HG03066 (cell line): ENCODE results near the gene MCTP2.

Experiments used
- ATAC-seq: cut with Tn5 transposase; IDR thresholded peaks from one replicate; pipeline ENCODE4 v1.9.1; 2021; ENCODE audit warnings: low read depth; ENCODE audit not compliant: unreplicated experiment

MCTP2 gene

DNA sequence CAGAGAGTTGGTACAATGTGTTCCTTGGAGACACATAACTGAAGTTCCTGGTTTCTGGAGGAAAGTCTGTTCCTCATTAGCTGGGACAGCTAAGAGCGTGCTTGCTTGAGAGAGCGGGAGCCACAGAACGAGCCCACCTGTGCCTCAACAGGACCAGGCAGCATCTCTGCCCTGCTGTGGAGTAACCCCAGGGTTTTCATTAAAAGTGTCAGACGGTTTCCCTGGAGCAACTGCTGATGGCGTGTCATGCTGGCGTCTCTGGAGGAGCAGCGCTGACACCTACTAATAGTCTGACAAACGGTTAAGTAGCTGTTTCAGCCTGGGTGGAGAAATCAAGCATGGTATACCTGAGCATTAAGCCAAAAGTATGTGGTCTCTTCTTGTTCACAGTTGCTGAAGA, 150.0 kb downstream of the MCTP2 start:
- no peak for ATAC-seq

DNA sequence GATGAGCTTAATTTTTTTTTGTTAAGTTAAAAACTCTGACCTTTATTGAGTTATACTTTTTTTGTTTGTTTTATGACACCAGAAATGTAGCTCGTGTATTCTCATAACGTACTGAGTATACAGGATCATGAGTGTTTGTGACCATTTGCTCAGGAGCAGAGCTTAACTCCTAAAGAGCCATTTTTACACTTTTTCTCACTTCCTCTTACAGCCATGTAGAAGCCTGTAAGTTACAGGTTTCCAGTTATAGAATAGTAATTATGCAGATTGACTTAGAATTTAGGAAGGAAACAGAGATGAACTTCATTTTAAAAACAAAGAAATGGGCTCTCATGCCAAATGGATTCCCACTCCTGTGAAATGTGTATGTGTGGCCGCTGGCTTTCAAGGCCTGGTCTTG, 151.7 kb downstream of the MCTP2 start:
- no peak for ATAC-seq

DNA sequence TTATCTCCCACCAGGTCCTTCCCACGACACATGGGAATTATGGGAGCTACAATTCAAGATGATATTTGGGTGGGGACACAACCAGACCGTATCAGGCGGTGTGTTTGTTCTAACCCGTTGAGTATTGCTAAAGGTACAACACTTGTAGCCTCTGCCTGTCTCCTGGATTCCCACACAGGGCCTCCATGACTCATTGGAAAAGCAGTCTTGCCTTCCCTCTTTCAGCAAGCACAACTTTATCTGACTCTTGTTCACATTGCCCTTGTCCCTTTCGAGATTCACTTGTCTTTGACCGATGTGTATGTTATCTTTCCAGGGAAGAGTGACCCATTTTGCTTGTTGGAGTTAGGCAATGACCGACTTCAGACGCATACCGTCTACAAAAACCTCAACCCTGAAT, 152.3 kb downstream of the MCTP2 start:
- ATAC-seq, result no peak

DNA sequence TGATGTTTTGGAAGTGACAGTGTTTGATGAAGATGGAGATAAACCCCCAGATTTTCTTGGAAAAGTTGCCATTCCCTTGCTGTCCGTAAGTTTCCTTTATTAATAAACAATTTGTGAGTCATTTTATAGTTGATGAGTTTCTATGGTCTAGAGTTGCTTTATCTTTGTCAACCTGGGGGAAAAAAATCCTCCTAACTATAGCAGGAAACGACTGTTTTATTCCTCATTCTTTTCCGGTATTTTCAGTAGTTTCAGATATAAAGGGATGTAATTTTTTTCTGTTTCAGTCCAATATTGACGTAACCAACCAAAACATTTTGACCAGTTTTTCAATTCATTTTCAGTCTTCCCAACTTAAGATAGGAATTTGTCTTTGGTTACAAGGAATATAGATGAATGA, 154.1 kb downstream of the MCTP2 start:
- no peak for ATAC-seq

DNA sequence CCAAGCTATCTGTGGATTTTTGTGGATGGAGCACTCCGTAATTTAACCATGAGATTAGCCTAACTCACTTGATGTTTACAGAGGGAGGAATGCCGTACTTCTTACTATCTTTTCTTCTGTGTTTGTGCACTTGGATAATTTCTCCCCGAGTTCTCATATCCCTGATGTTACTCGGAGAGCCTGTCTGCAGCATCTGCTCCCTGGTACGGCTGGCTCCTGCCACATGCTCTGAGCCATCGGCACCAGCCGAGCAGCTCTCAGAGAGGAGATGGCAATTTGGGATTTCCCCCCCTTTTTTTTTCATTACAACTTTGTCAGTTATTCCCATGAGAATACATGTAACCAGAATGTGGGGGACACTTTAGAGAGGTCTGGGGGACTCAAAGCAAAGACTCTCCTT, 155.0 kb downstream of the MCTP2 start:
- no peak for ATAC-seq

DNA sequence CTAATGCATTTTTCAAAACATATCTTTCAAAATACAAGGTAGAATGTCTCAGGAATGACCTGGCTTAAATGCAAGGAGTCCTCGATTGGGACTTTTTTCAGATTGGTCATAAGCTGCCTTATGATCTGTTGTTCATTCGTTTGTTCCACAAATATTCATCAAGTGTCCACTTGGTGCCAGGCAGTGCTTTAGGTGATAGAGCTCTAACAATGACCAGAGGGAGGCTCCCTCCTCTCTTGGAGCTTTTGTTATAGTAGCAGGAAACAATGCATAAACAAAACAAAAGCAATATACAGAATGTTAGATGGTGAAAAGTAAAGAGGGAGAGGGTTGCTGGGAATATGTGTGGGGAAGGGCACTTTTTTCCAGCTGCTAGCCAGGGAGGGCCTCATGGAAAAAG, 156.1 kb downstream of the MCTP2 start:
- no peak for ATAC-seq

DNA sequence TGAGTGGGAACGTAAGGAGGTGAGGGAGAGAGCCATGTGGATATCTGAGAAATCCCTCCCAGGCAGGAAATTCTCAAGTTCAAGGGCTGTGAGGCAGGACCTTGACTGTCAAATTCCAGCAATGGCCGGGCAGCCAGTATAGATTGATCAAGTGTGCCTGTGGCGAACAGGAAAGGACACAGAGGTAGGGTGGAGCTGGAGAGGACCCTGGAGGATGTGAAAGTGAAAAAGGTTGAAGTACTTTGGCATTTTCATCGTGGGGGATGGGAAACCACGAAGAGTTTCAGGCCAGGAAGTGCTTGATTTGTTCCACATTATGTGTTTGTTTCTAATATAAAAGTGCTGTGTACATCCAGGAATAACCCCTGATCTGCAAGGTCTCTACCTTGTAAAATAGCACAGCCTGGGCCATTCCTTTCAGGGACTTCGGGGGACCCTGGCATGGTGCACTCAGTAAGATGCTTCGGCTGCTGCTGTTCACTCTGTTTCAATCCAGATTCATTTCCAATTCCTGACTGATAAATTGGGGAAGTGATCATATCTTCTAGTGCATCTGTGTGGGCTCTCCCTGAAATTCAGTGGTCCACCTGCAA, 156.6 kb downstream of the MCTP2 start:
- ATAC-seq, result no peak

DNA sequence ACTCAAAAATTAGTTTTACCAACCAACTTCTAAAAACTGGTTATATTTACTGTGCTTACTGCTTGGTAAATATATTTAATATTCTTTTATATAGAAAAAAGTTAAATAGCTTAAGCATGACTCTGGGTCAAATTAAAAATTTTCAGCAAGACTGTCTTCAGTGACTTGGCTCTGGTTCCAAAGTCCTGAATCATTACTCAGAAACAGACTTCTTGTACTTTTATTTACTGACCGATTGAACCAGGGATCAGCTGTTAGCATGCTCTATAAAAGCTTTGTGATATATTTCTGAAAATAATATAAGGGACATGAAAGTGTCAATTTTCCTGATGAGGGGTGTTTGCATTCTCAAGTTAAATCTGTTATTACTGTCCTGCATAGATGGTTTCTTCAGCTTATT, 164.3 kb downstream of the MCTP2 start:
- ATAC-seq, result no peak

DNA sequence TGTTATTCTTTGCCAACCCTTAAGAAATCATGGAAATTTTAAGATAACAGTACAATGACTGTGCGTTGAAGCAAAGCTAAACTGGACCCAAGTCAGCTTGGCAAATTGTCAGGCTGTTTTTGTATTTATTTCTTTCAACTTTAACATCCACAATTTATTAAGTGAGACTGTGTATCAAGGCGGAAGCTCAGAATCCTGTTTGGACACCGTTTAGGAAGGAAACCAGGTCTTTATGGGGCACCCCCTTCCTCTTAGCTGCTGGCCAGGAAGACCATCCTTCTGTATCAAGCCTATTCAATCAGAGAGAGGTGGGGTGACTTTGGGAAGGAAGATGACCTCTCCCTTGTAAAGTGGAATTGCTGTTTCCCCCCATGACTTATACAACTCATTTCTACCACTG, 166.0 kb downstream of the MCTP2 start:
- no peak for ATAC-seq

DNA sequence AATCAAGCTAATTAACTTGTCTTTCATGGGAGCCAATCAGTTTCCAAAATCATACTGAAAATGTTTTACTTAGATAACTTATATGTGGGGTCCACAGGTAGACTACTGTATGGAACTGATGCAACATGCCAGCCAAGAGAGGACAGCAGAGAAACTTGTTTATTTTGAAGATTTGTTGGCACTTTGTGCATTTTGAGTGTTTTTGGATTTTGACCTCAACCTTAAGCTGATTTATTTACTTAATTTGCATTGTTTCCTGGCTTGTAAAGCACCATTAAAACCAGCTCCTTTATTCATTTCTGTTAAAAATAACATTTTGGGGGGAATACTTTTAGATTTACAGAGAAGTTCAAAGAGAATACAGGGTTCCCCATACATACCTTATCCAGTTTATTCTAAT, 166.6 kb downstream of the MCTP2 start:
- no peak for ATAC-seq

DNA sequence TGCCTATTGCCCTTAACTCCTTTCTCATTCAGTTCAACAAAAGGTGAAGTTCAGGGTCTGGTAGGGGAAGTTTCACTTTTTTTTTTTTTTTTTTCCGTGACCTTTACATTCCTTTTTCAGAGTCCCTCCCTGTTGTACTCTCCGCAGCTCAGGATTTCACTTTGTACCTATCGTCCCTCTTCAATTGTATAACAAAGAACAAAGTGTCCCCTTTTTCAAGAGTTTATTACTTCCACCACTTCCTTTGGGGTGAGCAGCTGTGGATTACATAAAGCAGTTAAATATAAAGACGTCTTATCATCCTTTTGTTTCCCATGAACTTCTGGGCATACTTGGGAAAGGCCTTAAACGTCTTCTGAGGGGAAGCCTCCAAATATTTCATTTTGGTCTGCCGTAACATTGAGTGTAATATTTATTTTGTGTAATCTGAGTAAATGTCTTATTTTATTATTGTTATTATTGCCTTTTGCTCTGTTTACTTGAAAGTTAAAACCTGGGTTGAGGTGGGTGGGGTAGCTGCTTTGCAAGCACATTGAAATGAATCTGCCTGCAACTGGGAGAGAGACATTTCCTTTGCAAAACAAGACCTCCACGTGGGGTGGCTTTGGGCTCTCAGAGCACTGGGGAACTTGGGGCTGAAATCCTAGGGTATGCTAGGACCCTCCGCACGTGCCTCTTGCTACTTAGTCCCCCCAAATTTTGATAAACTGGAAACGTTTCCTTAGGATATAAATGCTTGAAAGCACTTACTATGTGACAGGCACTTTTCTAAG, 169.4 kb downstream of the MCTP2 start:
- no peak for ATAC-seq

DNA sequence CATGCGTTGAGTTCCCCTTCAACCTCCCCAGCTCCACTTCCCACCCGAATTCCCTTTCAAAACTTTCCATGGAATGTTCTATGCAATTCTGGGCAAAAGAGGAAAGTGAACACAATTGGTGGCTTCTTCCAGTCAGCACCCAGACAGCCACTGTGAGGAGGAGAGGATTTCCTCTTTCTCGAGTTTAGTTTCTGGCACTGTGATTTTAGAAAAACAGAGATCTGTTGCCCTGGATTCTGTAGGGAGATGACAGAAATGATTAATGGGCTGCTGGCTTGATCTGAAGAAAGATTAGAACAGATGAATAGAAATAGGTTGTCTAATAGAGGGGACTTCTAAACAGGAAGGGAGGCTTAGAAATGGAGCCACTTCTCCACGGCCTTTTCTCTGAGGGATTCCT, 172.0 kb downstream of the MCTP2 start:
- ATAC-seq, result no peak

DNA sequence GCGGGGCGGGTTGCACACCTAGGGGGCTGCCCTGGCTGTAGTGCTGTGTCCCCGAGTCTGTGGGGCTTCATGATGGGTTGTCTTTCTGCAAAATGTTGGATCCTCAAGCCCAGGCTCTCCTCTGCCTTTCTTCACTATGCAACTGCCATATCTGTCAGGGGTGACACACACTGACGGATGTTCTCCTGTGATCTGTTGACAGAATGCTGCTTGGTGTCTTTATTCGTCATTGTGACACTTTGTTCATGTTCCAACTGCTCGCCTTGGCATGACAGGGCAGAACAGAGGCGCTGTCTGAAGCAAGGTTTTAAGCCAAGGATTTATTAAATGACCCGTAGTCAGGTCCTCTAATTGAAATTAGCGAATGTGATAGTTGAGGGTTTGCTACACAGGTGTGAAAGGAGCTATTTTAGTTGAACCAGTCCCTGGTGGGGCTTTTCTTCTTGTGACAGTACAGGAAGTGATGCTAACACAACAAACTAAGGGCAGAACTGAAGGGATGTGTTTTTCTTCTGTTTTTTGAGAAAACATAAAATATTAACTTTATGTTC, 173.4 kb downstream of the MCTP2 start:
- no peak for ATAC-seq

DNA sequence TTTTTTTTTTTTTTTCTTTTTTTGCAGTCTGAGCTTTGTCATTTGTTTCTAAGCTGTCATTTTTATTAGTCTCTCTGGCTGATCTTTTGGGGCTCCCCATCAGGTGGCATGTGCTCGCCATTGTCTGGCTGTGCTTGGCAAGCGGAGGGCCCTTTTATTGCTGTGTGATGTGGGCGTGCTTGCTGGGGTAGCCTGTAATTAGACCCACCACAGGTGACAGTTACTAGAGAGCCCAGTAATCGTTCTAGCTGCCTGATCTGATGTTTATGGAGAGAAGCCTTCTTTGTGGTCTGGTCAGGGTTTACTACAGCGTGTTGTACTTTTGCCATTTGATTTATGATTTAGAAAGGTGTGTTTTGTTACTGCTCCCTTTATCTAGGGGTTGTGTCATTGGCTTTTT, 179.9 kb downstream of the MCTP2 start:
- ATAC-seq, result no peak

DNA sequence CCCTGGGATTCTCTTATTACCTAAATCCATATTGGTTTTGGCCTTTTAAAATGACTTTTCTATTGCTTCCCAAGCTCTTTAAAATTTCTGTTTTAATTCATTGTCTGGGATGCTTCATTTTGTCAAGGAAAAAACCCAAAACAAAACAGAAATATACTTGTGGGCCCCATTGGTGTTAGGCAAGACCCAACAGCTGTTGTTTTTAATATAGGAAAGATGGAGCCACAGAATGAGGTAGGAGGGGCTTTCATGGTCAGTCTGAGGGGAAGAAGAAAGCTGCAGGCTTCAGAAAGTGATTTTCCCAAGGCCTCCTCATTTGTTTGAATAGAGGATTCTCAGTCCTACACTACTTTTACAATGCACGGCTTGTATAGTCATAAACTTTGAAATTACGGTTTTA, 180.5 kb downstream of the MCTP2 start:
- ATAC-seq, result no peak

DNA sequence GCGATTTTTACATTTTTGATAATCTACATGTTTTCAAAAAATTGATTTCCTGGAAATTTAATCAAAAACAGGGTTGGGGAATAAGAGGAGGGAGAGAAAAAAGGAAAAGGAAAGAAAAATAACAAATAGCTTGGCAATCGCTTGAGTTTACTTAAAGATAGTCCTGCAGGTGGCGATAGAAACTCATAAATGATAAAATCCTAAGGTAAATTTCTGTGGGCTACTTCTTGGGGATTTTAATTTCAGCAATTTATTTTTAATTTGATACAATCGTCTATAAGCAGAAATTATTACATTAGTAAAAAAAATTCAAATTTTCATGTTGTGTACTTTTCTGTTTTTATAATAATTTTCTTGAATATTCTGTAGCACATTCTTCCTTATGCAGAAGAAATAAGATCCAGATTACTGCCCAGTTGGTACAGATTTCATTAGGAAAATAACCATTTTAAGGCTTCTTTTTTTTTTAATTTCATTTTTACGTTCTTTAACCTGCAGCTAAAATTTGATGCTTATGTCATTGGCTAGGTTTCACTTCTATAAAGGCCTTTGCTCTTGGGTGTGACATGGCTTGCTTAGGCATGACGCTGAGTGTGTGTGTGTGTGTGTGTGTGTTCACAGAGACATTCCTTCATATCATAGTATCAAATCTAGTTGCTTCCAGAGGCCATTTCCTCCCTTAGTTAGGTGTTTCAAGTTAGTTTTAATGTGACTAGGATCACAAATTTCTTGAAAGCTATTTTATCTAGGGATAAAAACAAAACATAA, 181.8 kb downstream of the MCTP2 start:
- ATAC-seq, result peak; percentile 67

DNA sequence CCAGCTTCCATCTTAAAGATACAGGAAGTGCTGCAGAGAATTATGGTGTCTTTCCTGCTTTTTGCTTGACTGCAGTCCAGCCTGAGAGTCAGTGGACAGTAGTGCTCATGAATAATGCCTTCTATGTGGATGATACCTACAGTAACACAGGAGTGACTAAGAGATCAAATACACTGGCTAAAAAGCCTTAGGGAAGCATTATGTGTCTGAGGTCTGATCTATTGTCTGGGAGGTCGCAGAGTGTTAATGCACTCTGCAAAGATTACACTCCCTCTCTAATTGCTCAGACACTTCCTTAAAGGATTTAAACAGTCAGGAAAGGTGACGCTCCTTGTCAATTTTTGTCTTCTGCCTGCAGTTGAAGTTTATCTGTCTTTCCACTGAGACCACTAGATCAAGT, 183.6 kb downstream of the MCTP2 start:
- ATAC-seq, result no peak

DNA sequence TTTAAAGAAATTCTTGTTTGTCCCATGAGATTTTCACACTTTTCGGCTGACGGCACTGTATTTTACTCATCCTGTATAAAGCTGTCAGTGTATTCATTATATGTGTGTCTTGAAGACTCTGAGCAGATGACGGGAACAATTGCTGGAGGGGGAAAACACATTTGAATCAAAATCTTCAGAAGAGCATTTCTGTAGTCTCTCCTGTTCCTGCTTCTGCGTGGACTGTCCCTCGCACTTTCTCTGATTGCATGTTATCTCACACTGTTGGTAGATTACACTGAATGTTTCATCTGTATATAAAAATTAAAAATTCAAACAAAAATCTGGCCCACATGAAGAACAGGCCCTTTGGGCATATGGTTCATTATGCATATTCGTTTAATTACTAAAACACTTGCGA, 184.9 kb downstream of the MCTP2 start:
- no peak for ATAC-seq

DNA sequence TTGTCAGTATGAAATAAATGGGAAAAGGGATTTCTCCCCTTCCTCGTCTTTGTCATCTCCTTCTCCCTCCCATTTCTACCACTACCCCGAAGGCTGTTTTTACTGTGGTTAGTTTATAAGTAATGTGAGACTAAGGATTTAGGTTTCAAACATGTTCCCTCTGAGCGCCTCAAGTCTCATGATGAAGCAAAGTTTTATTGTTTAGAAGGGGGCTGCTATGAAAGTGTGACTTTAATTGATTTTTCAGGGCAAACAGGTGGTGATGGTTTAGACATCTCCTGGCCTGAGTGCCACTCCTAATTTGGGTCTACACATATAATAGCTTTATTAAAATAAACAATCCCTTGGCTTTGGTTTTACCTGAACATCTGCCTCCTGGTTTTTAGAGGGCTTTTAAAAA, 185.5 kb downstream of the MCTP2 start:
- ATAC-seq, result no peak

DNA sequence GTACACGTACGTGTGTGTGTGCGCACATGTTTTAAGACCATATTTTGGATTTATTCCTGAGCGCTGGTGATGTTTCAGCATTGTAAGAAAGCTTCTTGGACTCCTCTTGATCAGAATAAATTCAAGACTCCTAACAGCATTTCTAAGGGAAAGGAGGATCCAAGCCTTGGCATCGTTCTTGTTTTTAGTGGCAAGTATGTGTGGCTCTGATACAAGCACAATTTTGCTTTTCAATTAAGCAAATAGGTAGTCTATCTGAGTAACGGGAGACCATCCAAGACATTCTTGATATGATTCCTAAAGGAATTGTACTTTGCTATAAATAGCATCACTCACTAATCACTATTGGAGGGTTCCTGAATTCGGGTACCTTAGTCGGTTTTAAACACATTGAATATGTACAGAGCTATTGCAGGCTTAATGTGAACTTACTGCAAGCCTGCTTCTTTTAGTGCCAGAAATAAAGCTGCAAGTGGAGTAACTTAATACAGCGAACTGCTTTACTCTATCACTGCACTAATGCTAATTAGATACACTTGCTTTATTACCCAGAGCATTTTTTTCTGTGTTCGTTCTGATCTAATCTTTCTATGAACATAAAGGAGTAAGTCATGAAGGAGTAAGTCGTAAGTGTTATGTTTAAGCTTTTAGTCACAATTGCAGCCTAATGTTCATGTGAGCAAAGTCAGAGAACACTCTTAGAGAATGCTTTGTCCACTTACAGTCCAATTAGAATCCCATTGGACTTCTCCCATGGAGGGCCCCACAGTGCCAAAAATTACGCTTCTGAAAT, 186.3 kb downstream of the MCTP2 start:
- ATAC-seq, result no peak

DNA sequence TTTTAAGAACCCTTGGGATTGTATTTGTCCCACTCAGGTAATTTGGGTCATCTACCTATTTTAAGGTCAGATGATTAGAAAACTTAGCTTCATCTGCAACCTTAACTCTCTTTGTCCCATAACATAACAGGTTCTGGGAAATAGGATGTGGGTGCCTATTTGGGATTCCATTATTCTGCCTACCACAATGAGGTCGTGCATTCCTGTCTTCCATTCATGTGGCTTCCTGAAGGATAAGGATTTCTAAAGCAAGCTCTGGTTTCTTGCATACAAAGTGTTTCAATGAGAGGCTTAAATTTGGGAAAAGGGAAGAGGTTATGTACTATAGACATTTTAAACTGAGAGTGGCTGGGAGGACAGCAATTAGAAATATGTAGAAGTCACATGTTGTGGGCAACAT, 190.3 kb downstream of the MCTP2 start:
- ATAC-seq, result no peak
